Stimulated activated effector memory CD8-positive, alpha-beta T cell treated with anti-CD3 and anti-CD28 coated beads, Interleukin-12 subunit alpha, Interleukin-12 subunit beta, amount 100 ng/mL, for 72 hours (primary cell): ENCODE data around the gene CLMN.
A peak's percentile ranks its signal among the peaks of the same experiment; 100 is the strongest.

Source experiments
- ATAC-seq: fragments of 150-1000 bp; cut with Tn5 transposase; 2 replicates; pipeline ENCODE4 v1.10.0; 2021
- DNase-seq, 2 donors: peaks; one replicate each; pipeline ENCODE4 v3.0.0; 2021 to 2022; ENCODE audit warnings: low spot score in 2 of 2
- H3K27ac Mint-ChIP-seq: one replicate; pipeline ENCODE4 v1.8.0; 2022; ENCODE audit warnings: mild to moderate bottlenecking, mixed read lengths
- H3K36me3 Mint-ChIP-seq: one replicate; pipeline ENCODE4 v1.8.0; 2022; ENCODE audit warnings: mild to moderate bottlenecking, mixed read lengths
- H3K4me1 Mint-ChIP-seq: one replicate; pipeline ENCODE4 v1.8.0; 2022; ENCODE audit warnings: mixed read lengths
- H3K4me3 Mint-ChIP-seq: one replicate; pipeline ENCODE4 v1.8.0; 2022; ENCODE audit warnings: mild to moderate bottlenecking, mixed read lengths
- H3K9me3 Mint-ChIP-seq: one replicate; pipeline ENCODE4 v1.8.0; 2022; ENCODE audit warnings: mixed read lengths

CLMN gene

DNA sequence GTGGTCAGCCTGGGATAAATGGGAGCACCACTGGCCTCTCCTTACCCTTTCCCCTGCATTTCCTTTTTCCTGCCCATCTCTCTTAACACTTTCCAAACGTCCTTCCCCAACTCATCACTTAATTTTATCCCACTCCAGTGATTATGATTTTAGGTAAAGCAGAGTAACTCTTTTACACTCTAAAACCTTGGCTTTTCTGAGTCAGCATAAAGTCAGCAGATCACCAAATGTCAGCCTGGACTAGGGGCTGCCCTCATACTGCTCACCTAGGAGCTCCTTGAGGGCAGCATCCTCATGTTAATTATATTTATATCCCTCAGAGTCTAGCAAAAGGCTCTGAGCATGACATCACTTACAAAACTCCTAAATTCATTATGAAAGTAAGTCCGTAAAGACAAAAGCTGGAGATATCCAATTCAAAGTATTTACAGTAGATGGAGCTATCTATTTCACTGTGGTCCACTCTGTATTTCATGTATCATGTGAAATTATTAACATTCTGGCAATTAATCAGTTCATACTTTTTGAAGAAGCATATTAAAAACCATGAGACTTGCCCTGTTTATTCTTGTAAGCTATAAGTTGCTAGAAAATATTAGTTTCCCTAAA, 145.4 kb downstream of the CLMN start:
- no peak overlapping the region for H3K27ac Mint-ChIP-seq
- no peak overlapping the region for H3K4me3 Mint-ChIP-seq
- no peak for ATAC-seq
- no peaks in the 10 kb centered on the region for H3K9me3 Mint-ChIP-seq
- no peaks in the 10 kb centered on the region for H3K36me3 Mint-ChIP-seq
- no peak for DNase-seq
- no peaks in the 10 kb centered on the region for H3K4me1 Mint-ChIP-seq

DNA sequence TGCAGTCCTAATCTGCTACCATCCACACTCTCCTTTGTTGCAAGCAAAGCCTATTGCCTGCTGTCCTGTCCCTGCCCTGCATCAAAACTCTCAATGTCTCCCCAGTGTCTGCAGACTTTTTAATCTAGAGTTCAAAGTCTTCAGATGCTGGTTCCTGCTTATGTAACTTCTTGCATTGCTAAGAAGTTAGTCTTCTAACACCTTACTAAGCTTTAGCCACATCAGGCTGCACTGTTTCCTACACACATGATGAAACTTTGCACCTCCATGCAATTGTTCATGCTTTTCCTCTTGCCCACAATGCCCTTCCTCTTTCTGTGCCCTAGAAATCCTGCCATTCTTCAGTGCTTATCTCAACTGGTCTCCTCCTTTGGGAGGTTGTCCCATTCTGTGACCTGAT, 146.2 kb downstream of the CLMN start:
- DNase-seq = no peak
- Mint-ChIP-seq H3K4me3 (no peak overlapping the region), H3K4me1 (no peaks in the 10 kb centered on the region), H3K36me3 (no peaks in the 10 kb centered on the region), H3K27ac (no peak overlapping the region), H3K9me3 (no peaks in the 10 kb centered on the region)
- ATAC-seq = no peak

DNA sequence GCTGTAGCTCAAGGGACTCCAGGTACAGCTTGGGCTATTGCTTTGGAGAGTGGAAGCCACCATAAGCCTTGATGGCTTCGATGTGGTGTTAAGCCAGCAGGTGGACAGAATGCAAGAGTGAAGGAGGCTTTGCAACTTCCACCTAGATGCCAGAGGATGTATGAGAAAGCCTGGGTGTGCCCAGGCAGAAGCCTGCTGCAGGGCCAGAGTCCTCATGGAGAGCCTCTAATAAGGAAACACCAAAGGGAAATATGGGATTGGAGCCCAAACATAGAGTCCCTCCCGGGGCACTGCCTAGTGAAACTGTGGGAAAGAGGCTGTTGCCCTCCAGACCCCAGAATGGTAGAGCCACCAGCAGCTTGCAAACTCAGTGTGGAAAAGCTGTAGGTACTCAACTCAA, 152.5 kb downstream of the CLMN start:
- DNase-seq (no peak), ATAC-seq (no peak)
- Mint-ChIP-seq H3K4me1 (no peaks in the 10 kb centered on the region), H3K9me3 (peaks cover 13% of the 10 kb centered on the region), H3K36me3 (no peaks in the 10 kb centered on the region), H3K27ac (no peak overlapping the region), H3K4me3 (no peak overlapping the region)

DNA sequence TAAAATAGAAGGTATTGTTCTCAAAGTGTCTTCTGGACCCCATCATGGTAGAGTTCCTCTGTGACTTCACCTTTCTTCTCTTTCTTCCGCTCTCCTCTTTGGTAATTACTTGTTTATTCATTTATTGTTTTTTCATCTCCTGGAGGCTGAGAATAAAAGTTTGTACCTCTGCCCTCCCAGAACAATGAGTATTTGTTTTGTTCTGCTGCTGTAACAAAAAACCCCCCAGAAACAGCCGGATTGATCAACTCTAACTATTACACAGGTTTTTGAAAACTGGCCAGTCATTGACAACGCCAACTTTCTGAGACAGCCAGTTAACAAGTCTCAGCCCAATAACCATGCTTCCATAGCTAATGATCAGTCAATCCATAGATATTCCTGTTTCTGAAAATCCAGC, 154.2 kb downstream of the CLMN start:
- Mint-ChIP-seq H3K4me1 (no peaks in the 10 kb centered on the region), H3K4me3 (no peak overlapping the region), H3K36me3 (no peaks in the 10 kb centered on the region), H3K9me3 (peaks cover 13% of the 10 kb centered on the region), H3K27ac (no peak overlapping the region)
- ATAC-seq (no peak), DNase-seq (no peak)

DNA sequence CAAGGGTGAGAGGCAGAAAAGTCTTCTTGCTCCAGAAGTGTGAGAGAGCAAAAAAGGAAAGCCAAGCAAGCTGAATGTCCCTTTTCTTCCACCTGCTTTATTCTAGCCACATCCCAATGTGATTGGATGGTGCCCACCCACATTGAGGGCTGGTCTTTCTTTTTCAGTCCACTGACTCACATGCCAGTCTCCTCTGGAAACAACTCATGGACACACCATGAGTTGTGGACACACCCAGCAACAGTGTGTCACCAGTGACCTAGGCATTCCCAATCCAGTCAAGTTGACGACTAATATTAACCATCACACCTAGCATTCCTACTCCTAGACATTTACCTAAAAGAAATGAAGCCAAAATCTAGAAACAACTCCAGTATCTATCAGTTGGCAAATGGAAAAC, 155.2 kb downstream of the CLMN start:
- Mint-ChIP-seq H3K36me3 (no peaks in the 10 kb centered on the region), H3K9me3 (peaks cover 13% of the 10 kb centered on the region), H3K4me1 (no peaks in the 10 kb centered on the region), H3K4me3 (no peak overlapping the region), H3K27ac (no peak overlapping the region)
- ATAC-seq (no peak), DNase-seq (no peak)

DNA sequence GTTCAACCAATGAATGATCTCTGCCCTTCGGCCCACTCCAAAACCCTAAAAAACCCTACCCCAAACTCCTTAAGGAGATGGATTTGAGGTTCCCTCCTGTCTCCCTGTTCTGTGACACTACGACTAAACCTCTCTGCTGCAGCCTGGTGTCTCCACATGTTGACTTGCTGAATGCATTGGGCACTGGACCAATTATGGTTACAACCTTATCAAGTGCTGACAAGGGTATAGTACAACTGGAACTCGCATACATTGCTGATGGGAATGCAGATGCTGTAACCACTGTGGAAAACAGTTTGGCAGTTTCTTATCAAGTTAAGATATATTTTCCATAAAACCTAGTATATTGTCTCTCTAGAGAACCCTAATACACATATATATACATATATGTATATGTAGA, 156.0 kb downstream of the CLMN start:
- Mint-ChIP-seq H3K4me1 (no peaks in the 10 kb centered on the region), H3K27ac (no peak overlapping the region), H3K9me3 (peaks cover 13% of the 10 kb centered on the region), H3K4me3 (no peak overlapping the region), H3K36me3 (no peaks in the 10 kb centered on the region)
- ATAC-seq (no peak), DNase-seq (no peak)

DNA sequence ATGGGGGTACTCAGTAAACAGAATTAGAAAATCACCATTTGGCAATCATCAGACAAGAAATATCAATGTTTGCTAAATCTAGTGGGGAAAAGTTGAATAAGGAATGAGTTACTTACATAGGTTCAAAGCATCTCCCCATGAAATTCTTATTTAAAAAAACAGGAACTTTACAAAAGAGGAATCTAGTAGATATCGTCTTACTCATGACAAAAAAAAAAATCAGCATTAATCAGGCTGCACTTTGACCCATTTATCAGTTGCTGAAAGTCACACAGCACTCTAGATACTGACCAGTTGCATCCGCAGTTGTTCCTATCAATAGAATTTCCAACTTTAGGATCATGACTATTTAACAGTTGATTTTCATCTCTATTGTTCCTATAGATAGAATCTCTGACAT, 156.6 kb downstream of the CLMN start:
- no peak for ATAC-seq
- no peak for DNase-seq
- H3K27ac Mint-ChIP-seq = no peak overlapping the region
- H3K9me3 Mint-ChIP-seq = peaks cover 13% of the 10 kb centered on the region
- no peaks in the 10 kb centered on the region for H3K36me3 Mint-ChIP-seq
- no peak overlapping the region for H3K4me3 Mint-ChIP-seq
- peaks cover 2% of the 10 kb centered on the region for H3K4me1 Mint-ChIP-seq

DNA sequence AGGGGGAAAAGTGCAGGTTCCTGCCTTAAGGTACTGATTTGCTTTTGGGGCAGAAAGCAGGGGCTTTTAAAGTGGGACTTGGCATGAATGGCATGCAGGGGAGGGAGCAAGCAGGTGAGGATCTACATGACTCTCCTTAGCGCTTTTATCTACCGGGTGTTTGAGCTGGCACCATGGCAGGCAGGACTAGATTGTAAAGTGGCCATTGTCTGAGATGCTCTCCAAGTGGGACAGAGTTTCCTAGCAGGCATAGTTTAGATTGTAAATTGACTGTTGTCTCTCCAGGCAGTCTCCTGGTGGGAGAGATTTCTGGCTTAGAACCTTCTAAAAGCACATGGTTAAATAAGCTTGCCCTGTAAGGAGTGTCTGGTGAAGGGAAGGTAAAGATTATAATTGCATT, 157.1 kb downstream of the CLMN start:
- DNase-seq (no peak), ATAC-seq (no peak)
- Mint-ChIP-seq H3K4me3 (no peak overlapping the region), H3K4me1 (peaks cover 7% of the 10 kb centered on the region), H3K9me3 (peaks cover 13% of the 10 kb centered on the region), H3K27ac (no peak overlapping the region), H3K36me3 (peaks cover 4% of the 10 kb centered on the region)

DNA sequence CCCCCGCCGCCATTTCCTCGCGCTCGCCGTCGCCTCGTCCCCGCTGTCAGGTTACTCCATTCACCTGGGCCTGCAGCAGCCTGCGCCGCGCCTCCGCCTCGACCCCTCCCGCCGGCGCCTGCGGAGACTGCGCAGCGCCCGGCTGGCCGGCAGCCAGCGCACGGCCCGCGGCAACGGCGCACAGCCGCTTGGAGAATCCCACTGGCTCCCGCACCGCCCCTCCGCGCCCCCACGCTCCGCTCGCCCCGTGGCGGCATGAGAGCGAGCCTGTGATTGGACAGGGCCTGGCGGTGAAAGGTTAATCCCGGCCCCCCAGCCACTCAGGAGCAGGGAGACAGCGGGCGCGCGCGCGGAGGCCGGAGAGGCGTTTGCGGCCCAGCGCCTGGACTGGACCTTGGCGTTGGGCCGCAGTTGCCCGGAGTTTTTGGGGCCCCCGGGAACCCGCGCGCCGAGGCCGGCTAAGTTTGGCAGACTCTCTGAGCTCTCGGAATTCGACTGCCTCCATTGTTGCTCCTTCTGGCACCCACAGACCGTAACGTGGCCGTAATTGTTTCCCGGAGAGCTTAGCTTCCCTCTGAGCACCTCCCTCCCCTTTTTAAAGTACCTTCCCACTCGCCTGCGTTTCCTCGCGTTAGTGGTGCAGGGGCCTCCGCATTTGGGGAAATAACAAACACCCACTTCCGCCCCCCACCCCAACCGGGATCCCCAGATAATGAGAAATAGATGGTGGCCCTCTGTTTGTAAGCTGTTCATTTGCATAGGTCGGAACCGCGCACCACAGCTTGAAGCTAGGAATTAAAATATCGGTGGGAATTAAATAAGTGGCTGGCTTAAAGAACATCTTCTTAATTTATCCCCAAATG, 162.2 kb downstream of the CLMN start, which contains the start of gene DICER1:
TSS of gene DICER1 (minus strand) at position 203 of the 863 bp plus-strand sequence. CDS start 24,071 bp downstream, outside the sequence.
- DNase-seq = peak; percentile 99
- H3K27ac Mint-ChIP-seq = peak within 1 kb of the TSS; percentile 99
- peak within 1 kb of the TSS; percentile 89 for H3K4me3 Mint-ChIP-seq
- no peaks in the 10 kb centered on the region for H3K9me3 Mint-ChIP-seq
- H3K4me1 Mint-ChIP-seq = peaks cover 32% of the 10 kb centered on the region
- peaks cover 13% of the 10 kb centered on the region for H3K36me3 Mint-ChIP-seq
- peak; percentile 93 for ATAC-seq

DNA sequence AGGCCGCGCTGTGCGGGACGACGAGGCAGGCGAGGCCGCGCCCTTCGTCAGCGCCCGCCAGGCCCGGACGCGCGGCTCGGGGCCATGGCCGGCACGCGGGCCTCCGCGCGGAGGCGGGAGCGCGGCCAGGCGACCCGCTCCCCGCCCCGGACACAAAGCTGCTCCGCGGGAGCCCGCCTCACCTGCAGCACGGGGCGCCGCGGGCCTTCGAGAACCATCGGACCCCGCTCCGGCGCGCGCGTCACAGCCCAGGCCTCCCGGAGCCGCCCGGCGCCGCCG, 162.7 kb downstream of the CLMN start:
- no peak for DNase-seq
- ATAC-seq = peak; percentile 61
- H3K4me3 Mint-ChIP-seq = peak overlapping the region; percentile 89
- peaks cover 13% of the 10 kb centered on the region for H3K36me3 Mint-ChIP-seq
- H3K4me1 Mint-ChIP-seq = peaks cover 38% of the 10 kb centered on the region
- no peaks in the 10 kb centered on the region for H3K9me3 Mint-ChIP-seq
- H3K27ac Mint-ChIP-seq = peak overlapping the region; percentile 99

DNA sequence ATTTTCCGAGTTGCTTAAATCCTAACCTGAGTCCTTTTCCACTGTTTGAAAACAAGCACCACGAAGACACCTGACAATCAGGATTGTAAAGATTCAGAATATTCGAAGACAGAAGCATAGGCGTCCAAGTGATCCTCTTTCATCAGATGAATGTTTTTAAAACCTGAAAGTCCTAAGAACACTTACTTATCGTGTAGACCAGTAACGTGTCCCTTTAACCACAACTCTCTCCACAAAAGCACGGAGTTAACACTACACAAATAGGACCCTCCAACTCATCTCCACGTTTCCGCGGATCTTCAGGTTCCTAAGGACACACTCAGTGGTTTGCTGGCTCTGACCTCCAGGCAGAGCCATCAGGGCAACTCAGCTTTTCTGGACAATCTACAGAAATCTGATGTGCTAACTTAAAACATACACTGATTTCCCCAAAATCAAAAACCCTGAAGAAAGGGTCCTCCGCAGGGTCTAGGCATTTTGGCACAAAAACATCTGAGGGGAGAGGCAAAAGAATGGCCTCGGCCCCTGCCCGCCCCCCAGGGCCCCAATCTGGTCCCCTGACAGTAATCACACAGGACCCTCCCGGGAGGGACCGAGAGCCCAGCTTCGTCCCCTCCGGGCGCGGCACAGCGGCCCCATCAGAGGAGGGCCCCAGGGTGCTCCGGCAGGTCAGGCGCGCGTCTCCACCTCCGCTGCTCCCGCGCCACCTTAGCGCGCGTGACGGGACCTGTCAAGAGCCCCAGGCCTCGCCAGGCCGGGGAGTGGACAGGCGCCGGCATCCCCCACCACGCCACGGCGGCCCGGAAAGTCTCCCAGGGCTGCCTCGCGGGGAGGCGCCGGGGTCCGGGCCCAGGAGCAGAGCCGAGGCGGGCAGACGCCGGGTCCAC, 163.3 kb downstream of the CLMN start:
- H3K4me3 Mint-ChIP-seq = peak overlapping the region; percentile 89
- peaks cover 43% of the 10 kb centered on the region for H3K4me1 Mint-ChIP-seq
- H3K27ac Mint-ChIP-seq = peak overlapping the region; percentile 99
- H3K9me3 Mint-ChIP-seq = no peaks in the 10 kb centered on the region
- DNase-seq = peak; percentile 38 to 75
- ATAC-seq = peak; percentile 51
- H3K36me3 Mint-ChIP-seq = peaks cover 13% of the 10 kb centered on the region

DNA sequence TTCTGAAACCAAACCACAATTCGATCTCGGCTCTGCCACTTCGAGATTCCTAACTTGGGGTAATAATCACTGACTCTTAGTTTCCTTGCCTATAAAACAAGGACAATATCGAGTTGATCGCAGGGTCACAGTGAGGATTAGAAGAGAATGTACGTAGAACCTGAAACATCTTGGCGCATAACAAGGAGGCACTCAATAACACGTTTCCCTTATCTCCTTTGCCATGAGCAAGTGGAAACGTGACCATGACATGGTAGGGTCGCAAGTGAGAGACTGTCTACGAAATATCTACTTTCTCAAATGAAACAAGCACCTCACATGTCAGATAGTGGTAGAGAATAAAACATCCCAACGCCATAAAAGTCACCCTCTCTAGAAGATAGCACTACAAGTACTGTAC, 164.7 kb downstream of the CLMN start:
- peak overlapping the region; percentile 99 for H3K27ac Mint-ChIP-seq
- ATAC-seq (no peak), DNase-seq (no peak)
- H3K4me1 Mint-ChIP-seq = peaks cover 55% of the 10 kb centered on the region
- H3K9me3 Mint-ChIP-seq = no peaks in the 10 kb centered on the region
- H3K36me3 Mint-ChIP-seq = peaks cover 13% of the 10 kb centered on the region
- H3K4me3 Mint-ChIP-seq = peak overlapping the region; percentile 89

DNA sequence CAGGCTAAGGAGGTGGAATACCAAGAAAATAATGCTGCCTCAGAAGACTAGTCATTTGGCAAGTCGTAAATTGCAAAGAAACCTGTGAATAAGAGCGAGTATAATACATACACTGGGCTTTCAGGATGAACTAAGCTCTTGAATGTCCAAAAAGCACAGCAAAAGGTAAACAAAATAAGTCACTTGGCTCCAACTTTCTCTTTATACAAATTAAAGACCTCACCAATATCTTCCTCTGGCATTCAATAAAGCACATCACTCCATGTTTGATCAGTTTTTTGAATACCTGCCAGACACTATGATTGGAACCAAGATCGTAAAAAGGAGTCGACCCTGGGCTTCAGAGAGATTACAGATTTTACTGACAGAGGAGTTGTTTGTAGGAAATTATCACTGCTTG, 165.8 kb downstream of the CLMN start:
- H3K9me3 Mint-ChIP-seq = no peaks in the 10 kb centered on the region
- H3K4me3 Mint-ChIP-seq = no peak overlapping the region
- DNase-seq (no peak), ATAC-seq (no peak)
- H3K4me1 Mint-ChIP-seq = peaks cover 63% of the 10 kb centered on the region
- H3K36me3 Mint-ChIP-seq = peaks cover 13% of the 10 kb centered on the region
- no peak overlapping the region for H3K27ac Mint-ChIP-seq

DNA sequence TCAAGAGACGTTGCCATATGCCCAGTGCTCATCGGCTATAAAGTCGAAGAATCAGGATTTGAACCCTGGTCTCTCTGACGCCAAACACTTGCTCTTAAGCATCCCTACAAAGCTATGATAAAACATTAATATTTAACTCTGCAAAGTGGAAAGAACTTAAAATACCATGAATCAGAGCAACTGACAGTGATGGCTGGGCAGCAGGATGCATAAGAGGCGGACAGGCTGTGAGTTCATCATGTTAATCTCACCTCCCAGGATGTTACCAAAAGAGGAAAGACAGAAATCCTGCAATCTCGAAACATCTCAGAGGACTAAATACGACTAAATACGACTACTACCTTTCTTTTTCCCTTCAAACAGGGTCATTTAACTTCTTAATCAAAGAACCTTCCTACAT, 168.1 kb downstream of the CLMN start:
- peaks cover 7% of the 10 kb centered on the region for H3K36me3 Mint-ChIP-seq
- H3K9me3 Mint-ChIP-seq = peaks cover 3% of the 10 kb centered on the region
- no peak overlapping the region for H3K27ac Mint-ChIP-seq
- no peak for ATAC-seq
- DNase-seq = no peak
- peaks cover 78% of the 10 kb centered on the region for H3K4me1 Mint-ChIP-seq
- H3K4me3 Mint-ChIP-seq = no peak overlapping the region

DNA sequence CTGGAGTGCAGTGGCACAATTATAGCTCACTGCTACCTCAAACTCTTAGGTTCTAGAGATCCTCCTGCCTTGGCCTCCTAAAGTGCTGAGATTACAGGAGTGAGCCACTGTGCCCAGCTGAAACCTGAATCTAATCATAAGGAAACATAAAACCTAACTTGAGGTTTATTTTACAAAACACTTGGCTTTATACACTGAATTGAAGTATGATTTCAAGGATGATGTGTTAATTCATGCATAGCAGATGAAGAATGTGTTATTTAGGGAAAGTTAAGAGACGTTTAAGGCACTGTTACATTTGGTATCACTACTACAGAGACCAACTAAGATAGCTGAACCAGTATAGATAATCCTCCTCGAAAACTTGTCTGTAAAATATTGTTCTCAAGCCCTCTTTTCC, 168.8 kb downstream of the CLMN start:
- H3K9me3 Mint-ChIP-seq = peaks cover 3% of the 10 kb centered on the region
- no peak for DNase-seq
- peaks cover 85% of the 10 kb centered on the region for H3K4me1 Mint-ChIP-seq
- peaks cover under 1% of the 10 kb centered on the region for H3K36me3 Mint-ChIP-seq
- ATAC-seq = peak; percentile 21
- H3K4me3 Mint-ChIP-seq = no peak overlapping the region
- no peak overlapping the region for H3K27ac Mint-ChIP-seq
